Ovary (tissue), 3 donors: ENCODE measurements around the gene PEAK1.

Experiments
- POLR2A ChIP-seq: fragments of 450-650 bp; IDR thresholded peaks from one replicate; pipeline ENCODE4 v1.6.1; 2017; ENCODE audit warnings: antibody characterized with exemption, mild to moderate bottlenecking, moderate library complexity
- TF ChIP-seq, protein P1 (sequence below), 3 donors: fragments of 450-650 bp in 2 of 3; fragments of 200-600 bp in 1 of 3; IDR thresholded peaks; one replicate each; pipeline versions ENCODE4 v1.5.1 to v1.8.0; 2016 to 2022; ENCODE audit warnings: antibody characterized with exemption in 3 of 3, mild to moderate bottlenecking in 1 of 3
- donor health status: DM: no; HTN: no; CAD: no.

DNA sequence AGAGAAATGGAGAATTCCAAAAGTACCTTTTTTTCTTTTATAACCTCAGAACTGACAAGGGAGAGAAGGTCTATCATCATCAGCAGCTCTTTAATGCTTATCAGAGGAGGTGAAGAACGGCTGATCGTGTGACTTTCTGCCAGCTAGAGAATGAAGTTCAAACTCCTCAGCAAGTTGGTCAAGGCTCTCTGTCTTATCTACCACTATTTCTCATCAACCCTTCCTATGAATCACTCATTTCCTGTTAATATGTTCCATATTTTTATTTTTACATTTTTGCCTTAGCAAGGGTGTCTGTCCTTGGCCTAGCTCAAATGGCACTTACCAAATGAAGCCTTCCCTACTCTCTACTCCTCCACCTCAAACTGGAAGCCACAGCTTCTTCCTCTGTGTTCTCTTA is 275.9 kb downstream of the PEAK1 start:
- no peak for TF ChIP-seq POLR2A
- TF ChIP-seq, protein P1, sequence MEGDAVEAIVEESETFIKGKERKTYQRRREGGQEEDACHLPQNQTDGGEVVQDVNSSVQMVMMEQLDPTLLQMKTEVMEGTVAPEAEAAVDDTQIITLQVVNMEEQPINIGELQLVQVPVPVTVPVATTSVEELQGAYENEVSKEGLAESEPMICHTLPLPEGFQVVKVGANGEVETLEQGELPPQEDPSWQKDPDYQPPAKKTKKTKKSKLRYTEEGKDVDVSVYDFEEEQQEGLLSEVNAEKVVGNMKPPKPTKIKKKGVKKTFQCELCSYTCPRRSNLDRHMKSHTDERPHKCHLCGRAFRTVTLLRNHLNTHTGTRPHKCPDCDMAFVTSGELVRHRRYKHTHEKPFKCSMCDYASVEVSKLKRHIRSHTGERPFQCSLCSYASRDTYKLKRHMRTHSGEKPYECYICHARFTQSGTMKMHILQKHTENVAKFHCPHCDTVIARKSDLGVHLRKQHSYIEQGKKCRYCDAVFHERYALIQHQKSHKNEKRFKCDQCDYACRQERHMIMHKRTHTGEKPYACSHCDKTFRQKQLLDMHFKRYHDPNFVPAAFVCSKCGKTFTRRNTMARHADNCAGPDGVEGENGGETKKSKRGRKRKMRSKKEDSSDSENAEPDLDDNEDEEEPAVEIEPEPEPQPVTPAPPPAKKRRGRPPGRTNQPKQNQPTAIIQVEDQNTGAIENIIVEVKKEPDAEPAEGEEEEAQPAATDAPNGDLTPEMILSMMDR (IDR thresholded peaks at IDR 0.05), result no peak
